Endothelial cell of umbilical vein (primary cell): ENCODE data around the gene ENTPD6. TPM values are rescaled to one million over a fixed set of nuclear protein-coding genes. Genes with fewer than 3 reads are reported as not detected.

Source experiments
- BruUV-seq: library from RNA; stranded (reverse); fragments of 400-500 nt; replicated peaks from 2 replicates; lab custom pipeline; 2021; lab: Mats Ljungman, UMichigan
- CTCF ChIA-PET: fragments of 300-600, 350-600 bp; sonication (Branson Sonifier 250); formaldehyde crosslinking; loops from one replicate; lab custom pipeline; 2021; ENCODE audit warnings: antibody characterized with exemption, inconsistent platforms; lab: Charles Lee
- POLR2A ChIA-PET: fragments of 300-600, 350-600 bp; sonication (Branson Sonifier 250); formaldehyde crosslinking; loops from one replicate; lab custom pipeline; 2021; ENCODE audit warnings: antibody characterized with exemption, inconsistent platforms; lab: Charles Lee
- DNase-seq: peaks from one replicate; pipeline ENCODE4 v3.0.0-alpha.2; 2011; ENCODE audit warnings: low read depth, low spot score
- FAIRE-seq: peaks from 2 replicates; lab custom pipeline; 2011; peaks lifted over from hg19 to GRCh38; lab: Jason Lieb, UNC
- H2AFZ ChIP-seq: 2 replicates; pipeline ENCODE4 v1.6.0; 2012; ENCODE audit warnings: low read depth, low read length, control low read depth, inconsistent platforms
- H3K27ac ChIP-seq: 2 replicates; pipeline ENCODE4 v1.5.1; 2011; ENCODE audit warnings: low read depth, mild to moderate bottlenecking, control low read depth, low read length, moderate library complexity; ENCODE audit not compliant: insufficient read depth
- H3K27me3 ChIP-seq, 2 experiments: 2 replicates each; pipeline versions ENCODE4 v1.6.0 to v1.6.1; 2011; ENCODE audit warnings: low read length in 2 of 2, mixed read lengths in 1 of 2; ENCODE audit not compliant: control insufficient read depth in 2 of 2, insufficient read depth in 2 of 2
- H3K36me3 ChIP-seq, 2 experiments: 2 replicates in 1 of 2; 3 replicates in 1 of 2; pipeline ENCODE4 v1.5.1; 2011; ENCODE audit warnings: low read length in 2 of 2, mild to moderate bottlenecking in 1 of 2, moderate library complexity in 1 of 2; ENCODE audit not compliant: control insufficient read depth in 2 of 2, insufficient read depth in 2 of 2; ENCODE audit errors: extremely low read depth in 1 of 2
- H3K4me1 ChIP-seq: 3 replicates; pipeline ENCODE4 v1.5.1; 2011; ENCODE audit warnings: mild to moderate bottlenecking, low read length; ENCODE audit not compliant: control insufficient read depth, insufficient read depth; ENCODE audit errors: extremely low read depth
- H3K4me2 ChIP-seq: 2 replicates; pipeline ENCODE4 v1.6.1; 2011; ENCODE audit warnings: low read length, control low read depth, mixed read lengths; ENCODE audit not compliant: insufficient read depth
- H3K4me3 ChIP-seq, 3 experiments: fragments of 200-600 bp in 1 of 3; sonication (generic), shearing (Covaris generic) in 1 of 3; replicated peaks in 1 of 3; 2 replicates each; pipeline ENCODE4 v1.5.1; 2011 to 2016; ENCODE audit warnings: control low read depth in 3 of 3, low read length in 3 of 3, mild to moderate bottlenecking in 2 of 3, inconsistent platforms in 1 of 3, low read depth in 1 of 3, moderate library complexity in 1 of 3; ENCODE audit not compliant: insufficient read depth in 1 of 3
- H3K79me2 ChIP-seq: 2 replicates; pipeline ENCODE4 v1.6.0; 2012; ENCODE audit warnings: low read length, inconsistent platforms; ENCODE audit not compliant: control insufficient read depth, insufficient read depth
- H3K9ac ChIP-seq: replicated peaks from 2 replicates; pipeline ENCODE3; 2011; ENCODE audit warnings: low read length, control low read depth; ENCODE audit not compliant: insufficient read depth; ENCODE audit errors: extremely low read depth
- H3K9me1 ChIP-seq: replicated peaks from 3 replicates; pipeline ENCODE4 v1.6.0; 2011; ENCODE audit warnings: mild to moderate bottlenecking, low read length; ENCODE audit not compliant: control insufficient read depth, insufficient read depth; ENCODE audit errors: extremely low read depth
- H3K9me3 ChIP-seq: replicated peaks from 2 replicates; pipeline ENCODE4 v1.5.1; 2012; ENCODE audit warnings: low read length, inconsistent platforms; ENCODE audit not compliant: control insufficient read depth, insufficient read depth
- H4K20me1 ChIP-seq: replicated peaks from 2 replicates; pipeline ENCODE3; 2011; ENCODE audit warnings: mild to moderate bottlenecking, low read length; ENCODE audit not compliant: control insufficient read depth, insufficient read depth; ENCODE audit errors: extremely low read depth
- CTCF ChIP-seq, 2 donors: IDR thresholded peaks; 1 replicate in 1 of 2; 2 replicates in 1 of 2; pipeline ENCODE4 v1.5.1; 2011; ENCODE audit warnings: low read length in 2 of 2, mild to moderate bottlenecking in 2 of 2, moderate library complexity in 2 of 2, control low read depth in 1 of 2, inconsistent platforms in 1 of 2, low read depth in 1 of 2; ENCODE audit not compliant: insufficient read depth in 1 of 2; ENCODE audit errors: extremely low read depth in 1 of 2
- EZH2 ChIP-seq: IDR thresholded peaks from 2 replicates; pipeline ENCODE4 v1.6.1; 2012; ENCODE audit warnings: borderline replicate concordance, low read depth, mild to moderate bottlenecking, moderate library complexity, low read length, inconsistent platforms; ENCODE audit not compliant: severe bottlenecking
- FOS ChIP-seq: IDR thresholded peaks from 2 replicates; pipeline ENCODE4 v1.6.1; 2011; ENCODE audit warnings: mild to moderate bottlenecking, low read length, moderate library complexity, borderline replicate concordance; ENCODE audit not compliant: insufficient read depth
- GATA2 ChIP-seq: IDR thresholded peaks from 2 replicates; pipeline ENCODE4 v1.7.0; 2011; ENCODE audit warnings: low read depth, mild to moderate bottlenecking, moderate library complexity, mixed read lengths, low read length; ENCODE audit not compliant: insufficient read length, insufficient read depth
- JUN ChIP-seq: IDR thresholded peaks from 2 replicates; pipeline ENCODE4 v1.6.1; 2011; ENCODE audit warnings: borderline replicate concordance, low read depth; ENCODE audit not compliant: insufficient read length, insufficient read depth
- MYC ChIP-seq: IDR thresholded peaks from one replicate; pipeline ENCODE4 v1.6.1; 2011; ENCODE audit warnings: mild to moderate bottlenecking, low read depth, low read length
- POLR2A ChIP-seq: IDR thresholded peaks from 2 replicates; pipeline ENCODE4 v1.6.1; 2012; ENCODE audit warnings: low read depth, mild to moderate bottlenecking, control low read depth, low read length
- POLR2AphosphoS5 ChIP-seq: IDR thresholded peaks from 2 replicates; pipeline ENCODE4 v1.6.1; 2012; ENCODE audit warnings: low read depth, mild to moderate bottlenecking, control low read depth, low read length, moderate library complexity; ENCODE audit not compliant: insufficient read depth
- dilution Hi-C: fragments of 300-500 bp; cut with MboI; formaldehyde crosslinking; loops from one replicate; pipeline ENCODE4 v1.15.0; 2019; ENCODE audit warnings: low sequenced_read_pairs; ENCODE audit not compliant: extremely low pct_ligation_motif_present
- intact Hi-C: fragments of 100-400 bp; cut with micrococcal nuclease; formaldehyde crosslinking; loops from one replicate; pipeline ENCODE4 v1.10.0; 2022
- polyA plus RNA-seq, 4 experiments: library from polyadenylated mRNA; depleted of rRNA in 3 of 4; stranded (reverse) in 3 of 4; unstranded in 1 of 4; fragments of >200 nt; gene quantifications; 2 replicates each; pipeline versions ENCODE4 v1.2.1 to v1.2.3, GENCODE V29; 2011 to 2012; ENCODE audit warnings: missing spikeins in 1 of 4
- small RNA-seq: library from RNA; depleted of rRNA; stranded (forward); fragments of <200 nt; gene quantifications from one replicate; pipeline ENCODE3, GENCODE V24; 2012; ENCODE audit warnings: low replicate concordance, low read depth; ENCODE audit not compliant: insufficient read depth, insufficient read length
- total RNA-seq: library from RNA; stranded (reverse); gene quantifications from 2 replicates; pipeline ENCODE4 v1.2.3, GENCODE V29; 2021
- TF ChIP-seq, protein P1 (sequence below): IDR thresholded peaks from 2 replicates; pipeline ENCODE4 v1.6.1; 2011; ENCODE audit not compliant: insufficient read depth, insufficient read length

ENTPD6 gene
- total and polyA plus RNA-seq, 2 donors (not counting 3 experiments of a cell fraction or from before 2014, with no cell fraction given), result 51.2 to 86.3 TPM

GRCh38 chr20:25275813-25276532 lies 80.5 kb downstream of the ENTPD6 start:
- Histone ChIP-seq H3K9me1 (no peaks in the 10 kb centered on the region), H3K4me1 (no peaks in the 10 kb centered on the region), H4K20me1 (no peaks in the 10 kb centered on the region), H3K36me3 (peaks cover 4 to 60% of the 10 kb centered on the region in 2 experiments), H3K9me3 (no peaks in the 10 kb centered on the region), H3K4me3 (no peak overlapping the region), H3K9ac (no peak overlapping the region), H3K27me3 (no peaks in the 10 kb centered on the region), H3K79me2 (no peaks in the 10 kb centered on the region), H3K4me2 (no peak overlapping the region), H3K27ac (no peak overlapping the region), H2AFZ (no peak overlapping the region)
- TF ChIP-seq JUN (no peak), CTCF (IDR thresholded peaks at IDR 0.05; ENCODE audit: extremely low read depth in 1 of 2, insufficient read depth in 1 of 2, low read depth in 1 of 2, low read length in 2 of 2) (no peak), GATA2 (no peak), FOS (no peak), POLR2A (no peak), MYC (no peak), EZH2 (no peak), POLR2AphosphoS5 (no peak)
- TF ChIP-seq, protein P1, sequence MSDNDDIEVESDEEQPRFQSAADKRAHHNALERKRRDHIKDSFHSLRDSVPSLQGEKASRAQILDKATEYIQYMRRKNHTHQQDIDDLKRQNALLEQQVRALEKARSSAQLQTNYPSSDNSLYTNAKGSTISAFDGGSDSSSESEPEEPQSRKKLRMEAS, result no peak
- dilution Hi-C loops (no loop called here), intact Hi-C loops (no loop called here)
- FAIRE-seq (no peak), DNase-seq (no peak)
- ChIA-PET POLR2A (no interaction called here), CTCF (interaction anchor here (1.1 kb wide), 1 partner anchor 8 kb away, joined by 4 read pairs; no protein-coding TSS in a partner anchor)
- no TSS peak for BruUV-seq

Small RNA genes lying within 50 kb of the gene (small RNA-seq; reads per million reads assigned to genes)
- gene AL035252.4 (not detected), gene AL121772.2 (not detected), gene RF00019 (not detected)

Other genes starting within 250 kb of the ENTPD6 start
- not detected in 2 replicates for gene CST7, start 246.4 kb upstream of the ENTPD6 start, total RNA-seq
- not detected in 2 replicates for gene CST7, start 246.4 kb upstream of the ENTPD6 start, polyA plus RNA-seq
- gene APMAP, start 203.0 kb upstream of the ENTPD6 start, total RNA-seq, result 105 and 110 TPM in 2 replicates
- gene APMAP, start 203.0 kb upstream of the ENTPD6 start, polyA plus RNA-seq, result 58.3 and 80.7 TPM in 2 replicates
- 8.0 and 17.9 TPM in 2 replicates for gene ACSS1, start 137.6 kb upstream of the ENTPD6 start, total RNA-seq
- 6.0 and 6.2 TPM in 2 replicates for gene ACSS1, start 137.6 kb upstream of the ENTPD6 start, polyA plus RNA-seq
- not detected in 2 replicates for gene VSX1, start 113.6 kb upstream of the ENTPD6 start, total RNA-seq
- not detected in 2 replicates for gene VSX1, start 113.6 kb upstream of the ENTPD6 start, polyA plus RNA-seq
- gene PYGB, start 52.4 kb downstream of the ENTPD6 start, total RNA-seq, result 57.2 and 60.2 TPM in 2 replicates
- 36.1 and 39.5 TPM in 2 replicates for gene PYGB, start 52.4 kb downstream of the ENTPD6 start, polyA plus RNA-seq
- 36.0 and 39.6 TPM in 2 replicates for gene ABHD12, start 195.1 kb downstream of the ENTPD6 start, total RNA-seq
- gene ABHD12, start 195.1 kb downstream of the ENTPD6 start, polyA plus RNA-seq, result 18.4 and 19.2 TPM in 2 replicates
- 19.4 and 26.3 TPM in 2 replicates for gene GINS1, start 212.0 kb downstream of the ENTPD6 start, total RNA-seq
- 6.4 and 8.2 TPM in 2 replicates for gene GINS1, start 212.0 kb downstream of the ENTPD6 start, polyA plus RNA-seq